Gastrocnemius medialis (tissue), 4 donors: ENCODE measurements around the gene MTCL3.

ENCODE experiments used
- POLR2A ChIP-seq, 2 donors: fragments of 450-650 bp; IDR thresholded peaks; one replicate each; pipeline ENCODE4 v1.6.1; 2017; ENCODE audit warnings: antibody characterized with exemption in 2 of 2, mild to moderate bottlenecking in 2 of 2, moderate library complexity in 2 of 2
- TF ChIP-seq, protein P1 (sequence below), 5 experiments: fragments of 450-650 bp in 3 of 5; fragments of 200-600 bp in 2 of 5; sonication (generic) in 2 of 5; IDR thresholded peaks in 4 of 5; conservative IDR thresholded peaks in 1 of 5; 1 replicate in 4 of 5; 2 replicates in 1 of 5; pipeline ENCODE4 v1.5.1; 2016 to 2019; ENCODE audit warnings: antibody characterized with exemption in 5 of 5, mild to moderate bottlenecking in 3 of 5, moderate library complexity in 3 of 5

GRCh38 chr6:127550403-127550802 is 31.3 kb upstream of the MTCL3 start:
- TF ChIP-seq, protein P1, sequence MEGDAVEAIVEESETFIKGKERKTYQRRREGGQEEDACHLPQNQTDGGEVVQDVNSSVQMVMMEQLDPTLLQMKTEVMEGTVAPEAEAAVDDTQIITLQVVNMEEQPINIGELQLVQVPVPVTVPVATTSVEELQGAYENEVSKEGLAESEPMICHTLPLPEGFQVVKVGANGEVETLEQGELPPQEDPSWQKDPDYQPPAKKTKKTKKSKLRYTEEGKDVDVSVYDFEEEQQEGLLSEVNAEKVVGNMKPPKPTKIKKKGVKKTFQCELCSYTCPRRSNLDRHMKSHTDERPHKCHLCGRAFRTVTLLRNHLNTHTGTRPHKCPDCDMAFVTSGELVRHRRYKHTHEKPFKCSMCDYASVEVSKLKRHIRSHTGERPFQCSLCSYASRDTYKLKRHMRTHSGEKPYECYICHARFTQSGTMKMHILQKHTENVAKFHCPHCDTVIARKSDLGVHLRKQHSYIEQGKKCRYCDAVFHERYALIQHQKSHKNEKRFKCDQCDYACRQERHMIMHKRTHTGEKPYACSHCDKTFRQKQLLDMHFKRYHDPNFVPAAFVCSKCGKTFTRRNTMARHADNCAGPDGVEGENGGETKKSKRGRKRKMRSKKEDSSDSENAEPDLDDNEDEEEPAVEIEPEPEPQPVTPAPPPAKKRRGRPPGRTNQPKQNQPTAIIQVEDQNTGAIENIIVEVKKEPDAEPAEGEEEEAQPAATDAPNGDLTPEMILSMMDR (IDR thresholded peaks at IDR 0.05 in 4 of 5, conservative IDR thresholded peaks at IDR 0.05 in 1 of 5) = no peak
- no peak for TF ChIP-seq POLR2A (IDR thresholded peaks at IDR 0.05)
